ENCODE data around the gene USP32.

Gene USP32

GRCh38 chr17:60416368-60416925 lies 24.5 kb upstream of the USP32 start:
- TF ChIP-seq CTCF (IDR thresholded peaks at IDR 0.05; ENCODE audit: low read depth, low read length) = no peak
- no peak overlapping the region for H3K4me3 ChIP-seq (replicated peaks in 1 of 2; ENCODE audit: low read depth in 2 of 2, low read length in 2 of 2)

GRCh38 chr17:60415146-60415545 lies 23.2 kb upstream of the USP32 start:
- H3K4me3 ChIP-seq (replicated peaks in 1 of 2; ENCODE audit: low read depth in 2 of 2, low read length in 2 of 2) = no peak overlapping the region
- TF ChIP-seq CTCF (IDR thresholded peaks at IDR 0.05; ENCODE audit: low read depth, low read length) = no peak

More at GRCh38 chr17:60416368-60416925, 24.5 kb upstream of the USP32 start:
- peak in 1 of 2 donors; percentile 68 for DNase-seq (ENCODE audit: low read depth in 2 of 2)

GRCh38 chr17:60412701-60413100 lies 20.8 kb upstream of the USP32 start:
- no peak for DNase-seq (ENCODE audit: low read depth in 2 of 2)
- no peak overlapping the region for H3K4me3 ChIP-seq (replicated peaks in 1 of 2; ENCODE audit: low read depth in 2 of 2, low read length in 2 of 2)
- no peak for TF ChIP-seq CTCF (IDR thresholded peaks at IDR 0.05; ENCODE audit: low read depth, low read length)

More at GRCh38 chr17:60415146-60415545, 23.2 kb upstream of the USP32 start:
- DNase-seq (ENCODE audit: low read depth in 2 of 2) = no peak

GRCh38 chr17:60410001-60410400 lies 18.1 kb upstream of the USP32 start:
- no peak for DNase-seq (ENCODE audit: low read depth in 2 of 2)
- H3K4me3 ChIP-seq (replicated peaks in 1 of 2; ENCODE audit: low read depth in 2 of 2, low read length in 2 of 2) = no peak overlapping the region
- no peak for TF ChIP-seq CTCF (IDR thresholded peaks at IDR 0.05; ENCODE audit: low read depth, low read length)

GRCh38 chr17:60406887-60407286 lies 15.0 kb upstream of the USP32 start:
- H3K4me3 ChIP-seq (replicated peaks in 1 of 2; ENCODE audit: low read depth in 2 of 2, low read length in 2 of 2) = no peak overlapping the region
- DNase-seq (ENCODE audit: low read depth in 2 of 2) = no peak
- no peak for TF ChIP-seq CTCF (IDR thresholded peaks at IDR 0.05; ENCODE audit: low read depth, low read length)

- no peak overlapping the region for H3K4me3 ChIP-seq (replicated peaks in 1 of 2; ENCODE audit: low read depth in 2 of 2, low read length in 2 of 2)
- no peak for TF ChIP-seq CTCF (IDR thresholded peaks at IDR 0.05; ENCODE audit: low read depth, low read length)
- no peak for DNase-seq (ENCODE audit: low read depth in 2 of 2)
Measured at GRCh38 chr17:60403962-60404361, 12.0 kb upstream of the USP32 start.

GRCh38 chr17:60403523-60403810 lies 11.5 kb upstream of the USP32 start:
- no peak for TF ChIP-seq CTCF (IDR thresholded peaks at IDR 0.05; ENCODE audit: low read depth, low read length)
- H3K4me3 ChIP-seq (replicated peaks in 1 of 2; ENCODE audit: low read depth in 2 of 2, low read length in 2 of 2) = no peak overlapping the region
- no peak for DNase-seq (ENCODE audit: low read depth in 2 of 2)
